ENCODE data around the gene VSTM4. TPM values are rescaled to one million over a fixed set of nuclear protein-coding genes. Genes with fewer than 3 reads are reported as not detected.

Gene VSTM4
- total and polyA plus RNA-seq, 2 experiments from 2014 or later: 0.21 to 0.66 TPM

DNA sequence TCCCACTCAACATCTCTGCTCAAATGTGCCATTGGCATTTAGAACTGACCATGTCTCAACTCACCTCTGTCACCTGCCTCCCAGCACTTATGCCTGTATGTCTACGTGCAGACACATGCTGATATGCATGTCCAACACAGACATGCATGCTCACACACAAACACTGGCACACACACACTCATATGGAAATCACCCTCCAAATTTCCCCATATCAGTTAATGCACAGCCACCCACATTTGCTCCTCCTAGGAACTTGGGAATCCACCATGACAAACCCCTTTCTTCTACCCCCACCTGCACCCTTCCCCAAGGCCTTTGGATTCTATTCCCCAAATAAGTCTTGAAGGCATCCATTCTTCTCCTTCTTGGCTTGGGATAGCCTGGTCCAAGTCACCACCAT, 14.1 kb upstream of the VSTM4 start:
- TF ChIP-seq NANOG (IDR thresholded peaks at IDR 0.05; ENCODE audit: borderline replicate concordance): no peak
- TF ChIP-seq, protein P1, sequence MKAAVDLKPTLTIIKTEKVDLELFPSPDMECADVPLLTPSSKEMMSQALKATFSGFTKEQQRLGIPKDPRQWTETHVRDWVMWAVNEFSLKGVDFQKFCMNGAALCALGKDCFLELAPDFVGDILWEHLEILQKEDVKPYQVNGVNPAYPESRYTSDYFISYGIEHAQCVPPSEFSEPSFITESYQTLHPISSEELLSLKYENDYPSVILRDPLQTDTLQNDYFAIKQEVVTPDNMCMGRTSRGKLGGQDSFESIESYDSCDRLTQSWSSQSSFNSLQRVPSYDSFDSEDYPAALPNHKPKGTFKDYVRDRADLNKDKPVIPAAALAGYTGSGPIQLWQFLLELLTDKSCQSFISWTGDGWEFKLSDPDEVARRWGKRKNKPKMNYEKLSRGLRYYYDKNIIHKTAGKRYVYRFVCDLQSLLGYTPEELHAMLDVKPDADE (IDR thresholded peaks at IDR 0.05): no peak

GRCh38 chr10:49128854-49129253, 13.5 kb upstream of the VSTM4 start:
- no peaks in the 10 kb centered on the region for H3K36me3 ChIP-seq (ENCODE audit: insufficient read depth)
- no peak overlapping the region for H3K27ac ChIP-seq (ENCODE audit: low read depth)
- no peaks in the 10 kb centered on the region for H3K4me1 ChIP-seq (ENCODE audit: insufficient read depth)
- no peak overlapping the region for H2AFZ ChIP-seq
- H3K4me1 Mint-ChIP-seq: no peaks in the 10 kb centered on the region
- H3K4me3 Mint-ChIP-seq: no peak overlapping the region
- no peaks in the 10 kb centered on the region for H3K79me2 ChIP-seq (replicated peaks; ENCODE audit: insufficient read depth)
- no peaks in the 10 kb centered on the region for H4K20me1 ChIP-seq (replicated peaks; ENCODE audit: insufficient read depth)
- H3F3A ChIP-seq (replicated peaks; ENCODE audit: low read depth): no peaks in the 10 kb centered on the region
- peaks cover 10% of the 10 kb centered on the region for H3K9me2 ChIP-seq (ENCODE audit: insufficient read depth)
- H3K27ac Mint-ChIP-seq: no peak overlapping the region
- H3K4me3 ChIP-seq: no peak overlapping the region
- no peak overlapping the region for H3K4me2 ChIP-seq
- no peak for ATAC-seq
- H3K9me3 Mint-ChIP-seq: no peaks in the 10 kb centered on the region
- peaks cover 1% of the 10 kb centered on the region for H3K27me3 Mint-ChIP-seq (ENCODE audit: insufficient read depth, low read depth, poor library complexity)
- DNase-seq (ENCODE audit: low spot score): no peak
- H3K27me3 ChIP-seq (ENCODE audit: insufficient read depth): no peaks in the 10 kb centered on the region
- H3K36me3 Mint-ChIP-seq (ENCODE audit: low read depth): no peaks in the 10 kb centered on the region
- TF ChIP-seq CREB1 (CRISPR knock-in tag; IDR thresholded peaks at IDR 0.05; ENCODE audit: low read depth) (no peak), ZNF331 (CRISPR knock-in tag; IDR thresholded peaks at IDR 0.05; ENCODE audit: low read depth) (no peak), POLR2AphosphoS5 (IDR thresholded peaks at IDR 0.05; ENCODE audit: low read depth) (no peak), EZH2phosphoT487 (IDR thresholded peaks at IDR 0.05; ENCODE audit: unreplicated experiment) (no peak), JUNB (IDR thresholded peaks at IDR 0.05; ENCODE audit: unreplicated experiment) (no peak), NANOG (IDR thresholded peaks at IDR 0.05; ENCODE audit: borderline replicate concordance) (no peak), ZNF114 (CRISPR knock-in tag; IDR thresholded peaks at IDR 0.05) (no peak), STAT1 (IDR thresholded peaks at IDR 0.05; ENCODE audit: unreplicated experiment) (no peak)
- TF ChIP-seq, protein P1 (IDR thresholded peaks at IDR 0.05): no peak

More for the DNA sequence above, 14.1 kb upstream of the VSTM4 start:
- Mint-ChIP-seq H3K9me3 (no peaks in the 10 kb centered on the region), H3K27me3 (ENCODE audit: insufficient read depth, low read depth, poor library complexity) (peaks cover 1% of the 10 kb centered on the region), H3K4me1 (no peaks in the 10 kb centered on the region), H3K36me3 (ENCODE audit: low read depth) (no peaks in the 10 kb centered on the region), H3K4me3 (no peak overlapping the region), H3K27ac (no peak overlapping the region)
- ATAC-seq: no peak
- Histone ChIP-seq H3K9me2 (ENCODE audit: insufficient read depth) (peaks cover 10% of the 10 kb centered on the region), H3K4me3 (no peak overlapping the region), H2AFZ (no peak overlapping the region), H3K4me2 (no peak overlapping the region), H3K27me3 (ENCODE audit: insufficient read depth) (no peaks in the 10 kb centered on the region), H3F3A (replicated peaks; ENCODE audit: low read depth) (no peaks in the 10 kb centered on the region), H4K20me1 (replicated peaks; ENCODE audit: insufficient read depth) (no peaks in the 10 kb centered on the region), H3K79me2 (replicated peaks; ENCODE audit: insufficient read depth) (no peaks in the 10 kb centered on the region), H3K4me1 (ENCODE audit: insufficient read depth) (no peaks in the 10 kb centered on the region), H3K36me3 (ENCODE audit: insufficient read depth) (no peaks in the 10 kb centered on the region), H3K27ac (ENCODE audit: low read depth) (no peak overlapping the region)
- no peak for DNase-seq (ENCODE audit: low spot score)

All from GM23338 (cell line).